HG03521 (cell line): ENCODE results near the gene TTC7B.

ENCODE experiments used
- ATAC-seq: cut with Tn5 transposase; IDR thresholded peaks from one replicate; pipeline ENCODE4 v1.9.1; 2021; ENCODE audit warnings: mild to moderate bottlenecking, moderate library complexity; ENCODE audit not compliant: unreplicated experiment

TTC7B gene

GRCh38 chr14:90604356-90604755, 211.9 kb downstream of the TTC7B start:
- ATAC-seq, result no peak

GRCh38 chr14:90603841-90604240, 212.4 kb downstream of the TTC7B start:
- no peak for ATAC-seq

GRCh38 chr14:90603336-90603735, 212.9 kb downstream of the TTC7B start:
- ATAC-seq, result no peak

GRCh38 chr14:90602088-90602687, 214.0 kb downstream of the TTC7B start:
- no peak for ATAC-seq

GRCh38 chr14:90601563-90601962, 214.7 kb downstream of the TTC7B start:
- no peak for ATAC-seq

- ATAC-seq, result no peak
These were observed 215.6 kb downstream of the TTC7B start for GRCh38 chr14:90600619-90601018.

- no peak for ATAC-seq
These were observed 216.3 kb downstream of the TTC7B start for GRCh38 chr14:90599748-90600507.

GRCh38 chr14:90599339-90599738, 216.9 kb downstream of the TTC7B start:
- ATAC-seq, result no peak

- no peak for ATAC-seq
These were observed 218.3 kb downstream of the TTC7B start for GRCh38 chr14:90597961-90598360.

- no peak for ATAC-seq
These were observed 219.5 kb downstream of the TTC7B start for GRCh38 chr14:90596733-90597132.

- ATAC-seq, result no peak
These were observed 222.8 kb downstream of the TTC7B start for GRCh38 chr14:90593254-90594040.

GRCh38 chr14:90592655-90593054, 223.6 kb downstream of the TTC7B start:
- ATAC-seq, result no peak

- no peak for ATAC-seq
These were observed 228.3 kb downstream of the TTC7B start for GRCh38 chr14:90587918-90588317.

GRCh38 chr14:90587252-90587910, 228.8 kb downstream of the TTC7B start:
- no peak for ATAC-seq

GRCh38 chr14:90585106-90585505, 231.1 kb downstream of the TTC7B start:
- no peak for ATAC-seq

- no peak for ATAC-seq
These were observed 232.2 kb downstream of the TTC7B start for GRCh38 chr14:90583916-90584605.

- no peak for ATAC-seq
These were observed 232.8 kb downstream of the TTC7B start for GRCh38 chr14:90583427-90583826.

- ATAC-seq, result no peak
These were observed 234.1 kb downstream of the TTC7B start for GRCh38 chr14:90582166-90582565.

GRCh38 chr14:90581745-90582144, 234.5 kb downstream of the TTC7B start:
- ATAC-seq, result no peak
